PC-9 (cell line): Measurements from ENCODE around the gene PRDM16.

Experiments used
- CTCF ChIP-seq: fragments of 200-600 bp; sonication (generic); conservative IDR thresholded peaks from 2 replicates; pipeline ENCODE4 v1.6.1; 2017; ENCODE audit warnings: mixed run types, antibody characterized with exemption, mild to moderate bottlenecking, moderate library complexity
- EZH2 ChIP-seq: fragments of 200-600 bp; sonication (generic); IDR thresholded peaks from 2 replicates; pipeline ENCODE4 v1.8.0; 2017; ENCODE audit warnings: antibody characterized with exemption, low read depth

DNA sequence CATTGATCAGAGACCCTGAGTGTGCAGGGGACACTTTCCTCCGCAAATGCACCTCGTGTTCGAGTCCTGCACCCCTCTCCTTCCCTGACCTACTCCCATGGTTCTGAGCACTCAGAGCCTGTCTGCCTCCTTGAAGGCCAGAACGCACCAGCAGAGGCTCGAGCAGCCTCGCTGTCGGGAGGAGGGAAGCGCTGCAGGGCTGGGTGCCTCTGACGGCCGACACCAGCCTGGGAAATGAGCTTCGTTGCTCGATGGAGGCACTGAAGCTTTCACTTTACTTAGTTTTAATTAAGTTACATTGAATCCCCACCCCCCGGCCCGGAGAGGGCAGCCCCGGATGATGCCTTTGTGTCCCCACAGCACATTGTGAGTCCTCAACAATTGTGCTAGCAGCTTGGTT lies 229.2 kb downstream of the PRDM16 start:
- TF ChIP-seq CTCF (no peak), EZH2 (no peak)
